Adrenal gland (tissue), 5 donors: ENCODE measurements around the gene PIMREG.

ENCODE experiments used
- POLR2A ChIP-seq, 2 donors: fragments of 450-650 bp; IDR thresholded peaks; one replicate each; pipeline ENCODE4 v1.6.1; 2017; ENCODE audit warnings: antibody characterized with exemption in 2 of 2, mild to moderate bottlenecking in 2 of 2, moderate library complexity in 1 of 2
- TF ChIP-seq, protein P1 (sequence below), 6 experiments: fragments of 450-650 bp in 4 of 6; fragments of 200-600 bp in 2 of 6; sonication (generic) in 1 of 6; IDR thresholded peaks; 1 replicate in 5 of 6; 2 replicates in 1 of 6; pipeline versions ENCODE4 v1.5.1 to v1.8.0; 2016 to 2021; ENCODE audit warnings: antibody characterized with exemption in 6 of 6, mild to moderate bottlenecking in 2 of 6, moderate library complexity in 1 of 6
- donor health status: DM: no; HTN: no; CAD: no.

DNA sequence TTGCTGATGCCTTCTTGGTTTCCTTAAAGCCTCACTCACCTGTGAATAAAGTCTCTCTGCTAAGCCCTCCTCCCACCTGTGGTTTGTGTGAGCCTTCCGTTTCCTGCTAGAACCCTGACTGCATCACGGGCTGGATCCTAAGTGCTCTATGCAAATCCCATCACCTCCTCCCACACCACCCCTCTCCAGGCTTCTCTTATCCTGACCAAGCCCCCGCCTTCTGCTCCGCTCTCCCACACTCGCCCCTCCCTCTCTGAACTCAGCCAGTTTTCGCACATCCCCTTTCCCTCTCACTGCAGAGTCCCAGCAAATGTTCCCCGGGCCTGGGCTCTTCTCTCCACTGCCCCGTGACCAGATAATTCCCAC, 51.8 kb downstream of the PIMREG start:
- TF ChIP-seq, protein P1, sequence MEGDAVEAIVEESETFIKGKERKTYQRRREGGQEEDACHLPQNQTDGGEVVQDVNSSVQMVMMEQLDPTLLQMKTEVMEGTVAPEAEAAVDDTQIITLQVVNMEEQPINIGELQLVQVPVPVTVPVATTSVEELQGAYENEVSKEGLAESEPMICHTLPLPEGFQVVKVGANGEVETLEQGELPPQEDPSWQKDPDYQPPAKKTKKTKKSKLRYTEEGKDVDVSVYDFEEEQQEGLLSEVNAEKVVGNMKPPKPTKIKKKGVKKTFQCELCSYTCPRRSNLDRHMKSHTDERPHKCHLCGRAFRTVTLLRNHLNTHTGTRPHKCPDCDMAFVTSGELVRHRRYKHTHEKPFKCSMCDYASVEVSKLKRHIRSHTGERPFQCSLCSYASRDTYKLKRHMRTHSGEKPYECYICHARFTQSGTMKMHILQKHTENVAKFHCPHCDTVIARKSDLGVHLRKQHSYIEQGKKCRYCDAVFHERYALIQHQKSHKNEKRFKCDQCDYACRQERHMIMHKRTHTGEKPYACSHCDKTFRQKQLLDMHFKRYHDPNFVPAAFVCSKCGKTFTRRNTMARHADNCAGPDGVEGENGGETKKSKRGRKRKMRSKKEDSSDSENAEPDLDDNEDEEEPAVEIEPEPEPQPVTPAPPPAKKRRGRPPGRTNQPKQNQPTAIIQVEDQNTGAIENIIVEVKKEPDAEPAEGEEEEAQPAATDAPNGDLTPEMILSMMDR (IDR thresholded peaks at IDR 0.05): no peak
- no peak for TF ChIP-seq POLR2A (IDR thresholded peaks at IDR 0.05)
